IPS-18c (cell line): ENCODE results near the gene OR8J1.
"Not testable (repeated sequence)": the region's sequence is repeated elsewhere in the genome, so short reads cannot be mapped to it uniquely, and the experiment has no call there.

ENCODE experiments used
- H3K4me3 ChIP-seq: 2 replicates; pipeline ENCODE4 v1.7.0; 2013; ENCODE audit warnings: low read depth, mild to moderate bottlenecking, low read length, moderate library complexity; ENCODE audit not compliant: insufficient read depth
- H3K9me3 ChIP-seq: one replicate; pipeline ENCODE4 v1.6.1; 2013; ENCODE audit warnings: mild to moderate bottlenecking, low read length, moderate library complexity; ENCODE audit not compliant: control insufficient read depth, insufficient read depth

OR8J1 gene, protein sequence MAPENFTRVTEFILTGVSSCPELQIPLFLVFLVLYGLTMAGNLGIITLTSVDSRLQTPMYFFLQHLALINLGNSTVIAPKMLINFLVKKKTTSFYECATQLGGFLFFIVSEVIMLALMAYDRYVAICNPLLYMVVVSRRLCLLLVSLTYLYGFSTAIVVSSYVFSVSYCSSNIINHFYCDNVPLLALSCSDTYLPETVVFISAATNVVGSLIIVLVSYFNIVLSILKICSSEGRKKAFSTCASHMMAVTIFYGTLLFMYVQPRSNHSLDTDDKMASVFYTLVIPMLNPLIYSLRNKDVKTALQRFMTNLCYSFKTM

DNA sequence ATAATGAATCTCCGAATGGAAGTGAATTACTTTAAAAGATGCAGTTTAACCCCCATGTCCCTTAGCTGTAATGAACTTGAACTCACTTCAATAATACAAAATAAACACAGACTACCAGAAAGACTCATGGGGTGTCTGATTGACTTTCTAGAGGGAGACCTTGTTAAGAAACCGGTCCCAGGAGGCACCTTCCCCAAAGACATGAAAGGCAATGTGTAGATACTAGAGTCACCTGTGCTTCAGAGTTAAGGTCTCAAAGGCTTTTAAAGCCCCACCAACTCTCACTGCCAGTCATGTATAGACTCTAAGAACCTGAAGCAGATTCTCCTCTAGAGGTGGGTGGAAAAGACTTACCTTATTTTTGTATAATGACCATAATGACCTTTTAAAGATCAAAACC, at the start of gene OR8J1:
Gene OR8J1, plus strand, starts transcription at position 301 of the 400 bp plus-strand sequence. CDS start 5,956 bp downstream, outside the sequence.
- no peak within 1 kb of the TSS for H3K4me3 ChIP-seq
- no peaks in the 10 kb centered on the region for H3K9me3 ChIP-seq

DNA sequence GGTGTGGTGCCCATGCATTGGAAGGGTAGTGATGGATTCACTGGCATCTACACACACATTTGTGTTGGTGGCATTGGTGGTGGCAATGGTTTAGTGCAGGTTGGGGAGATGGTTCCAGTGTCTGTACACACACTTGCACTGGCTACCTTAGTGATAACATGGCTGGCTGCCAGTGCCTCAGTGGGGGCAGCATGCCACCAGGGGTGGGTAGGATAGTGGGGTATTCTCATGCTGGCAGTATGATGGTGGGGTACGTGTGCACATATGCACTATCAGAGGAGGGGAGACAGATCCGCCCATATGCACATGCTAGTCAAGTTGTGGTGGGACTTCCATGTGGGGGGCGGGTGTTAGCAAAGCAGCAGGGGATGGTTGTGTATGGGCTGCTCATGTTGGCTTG, 46.3 kb upstream of the OR8J1 start:
- no peak overlapping the region for H3K4me3 ChIP-seq
- H3K9me3 ChIP-seq, result no peaks in the 10 kb centered on the region

DNA sequence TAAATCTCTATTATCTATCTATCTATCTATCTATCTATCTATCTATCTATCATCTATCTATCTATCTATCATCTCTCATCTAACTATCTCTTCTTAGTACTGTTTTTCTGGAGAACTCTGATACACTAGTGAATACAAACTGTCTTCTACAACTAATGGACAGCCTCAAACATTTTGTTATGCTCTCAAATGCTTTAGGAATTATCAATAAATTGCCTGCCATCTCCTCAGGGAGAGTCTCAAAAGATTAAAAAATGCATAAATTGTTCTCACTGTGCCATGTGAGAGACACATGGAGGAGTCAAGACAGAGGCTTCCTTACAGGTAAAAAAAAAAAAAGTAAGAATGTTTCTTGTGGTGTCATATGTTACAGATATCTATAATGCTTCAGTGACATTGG, 39.2 kb upstream of the OR8J1 start, which contains the start of gene OR8K3:
Gene OR8K3, plus strand, starts transcription at position 301 of the 400 bp plus-strand sequence. CDS start 3,163 bp downstream, outside the sequence.
- no peaks in the 10 kb centered on the region for H3K9me3 ChIP-seq
- no peak within 1 kb of the TSS for H3K4me3 ChIP-seq

DNA sequence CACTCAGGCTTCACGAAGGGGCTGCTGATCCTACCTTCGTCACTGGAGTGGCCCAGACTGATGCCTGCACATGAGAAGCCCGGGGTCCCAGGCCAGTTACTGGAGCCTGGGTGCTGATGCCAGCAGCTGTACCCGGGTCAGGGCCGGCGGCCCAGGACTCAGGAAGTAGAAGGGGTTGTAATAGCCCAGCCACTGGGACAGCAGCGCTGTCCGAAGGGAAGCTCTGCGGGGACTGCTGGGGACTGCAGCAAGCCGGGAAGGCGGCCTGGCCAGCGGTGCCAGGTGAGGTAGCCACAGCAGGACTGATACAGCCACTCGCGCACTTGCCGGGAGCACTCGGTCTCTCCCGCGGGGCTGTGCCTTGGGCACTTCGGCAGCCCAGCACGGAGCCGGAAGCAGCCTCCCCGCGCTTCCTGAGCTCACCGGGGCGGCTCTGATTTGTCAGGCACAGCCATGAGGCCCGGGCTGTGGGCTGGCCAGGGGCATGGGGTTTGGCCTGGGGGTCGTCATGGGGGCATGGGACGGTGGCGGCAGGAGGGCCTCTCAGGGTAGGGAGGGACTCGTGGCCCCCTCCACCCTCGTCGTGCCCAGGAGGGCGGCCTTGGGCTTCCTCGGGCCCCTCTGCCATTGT, 22.1 kb upstream of the OR8J1 start:
- H3K9me3 ChIP-seq, result peaks cover 4% of the 10 kb centered on the region
- H3K4me3 ChIP-seq, result no peak overlapping the region

DNA sequence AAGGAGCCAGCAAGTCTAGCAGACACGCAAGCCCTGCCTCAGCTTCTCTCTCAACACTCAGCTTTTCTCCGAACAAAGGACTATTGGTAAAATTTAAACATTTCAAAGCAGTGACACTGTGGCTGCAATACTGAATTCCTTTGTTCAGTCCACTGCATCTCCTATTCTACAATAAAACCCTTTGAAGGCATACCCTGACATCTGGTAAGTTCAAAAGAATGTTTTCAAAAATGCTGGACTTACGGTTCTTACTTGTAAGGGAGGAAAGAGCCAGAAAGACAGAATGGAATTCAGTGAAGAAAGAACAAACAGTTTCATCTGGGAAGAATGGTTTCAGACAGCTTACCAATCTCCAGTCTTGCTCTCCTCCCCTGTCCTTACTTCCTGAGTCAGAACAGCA, 20.9 kb upstream of the OR8J1 start:
- Histone ChIP-seq H3K9me3 (peaks cover 4% of the 10 kb centered on the region), H3K4me3 (no peak overlapping the region)

DNA sequence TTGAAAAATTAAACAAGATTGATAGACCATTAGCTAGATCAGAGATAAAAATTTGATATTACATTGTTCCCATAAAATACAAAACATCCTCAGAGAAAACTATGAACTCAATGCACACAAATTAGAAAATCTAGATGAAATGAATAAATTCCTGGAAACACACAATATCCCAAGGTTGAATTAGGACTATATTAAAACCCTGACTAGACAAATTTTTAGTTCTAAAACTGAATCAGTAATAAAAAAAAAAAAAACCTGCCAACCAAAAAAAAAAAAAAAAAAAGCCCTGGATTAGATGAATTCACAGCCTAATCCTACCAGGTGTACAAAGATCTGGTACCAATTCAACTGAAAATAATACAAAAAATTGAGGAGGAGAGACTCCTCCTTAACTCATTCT, 13.8 kb upstream of the OR8J1 start:
- Histone ChIP-seq H3K4me3 (no peak overlapping the region), H3K9me3 (no peaks in the 10 kb centered on the region)

DNA sequence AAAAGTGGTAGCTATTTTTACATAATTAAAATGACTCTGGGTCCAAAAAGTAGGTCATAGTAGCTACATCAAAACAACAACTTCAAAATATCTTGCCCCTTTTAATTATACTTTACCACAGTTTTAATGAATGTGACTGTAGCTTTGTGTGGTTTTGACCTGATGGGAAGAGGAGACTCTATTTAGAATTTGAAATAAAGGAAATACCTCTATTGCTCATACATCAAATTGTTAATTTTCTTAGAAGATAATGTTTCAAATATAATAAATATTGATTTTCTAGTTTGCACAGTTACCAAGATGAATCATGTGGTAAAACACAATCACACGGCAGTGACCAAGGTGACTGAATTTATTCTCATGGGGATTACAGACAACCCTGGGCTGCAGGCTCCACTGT, 8.4 kb upstream of the OR8J1 start, which contains the start of gene OR8K1:
Gene OR8K1, plus strand, starts transcription at position 301 of the 400 bp plus-strand sequence. Its CDS starts 0 bp downstream, at position 301.
- no peaks in the 10 kb centered on the region for H3K9me3 ChIP-seq
- no peak within 1 kb of the TSS for H3K4me3 ChIP-seq

DNA sequence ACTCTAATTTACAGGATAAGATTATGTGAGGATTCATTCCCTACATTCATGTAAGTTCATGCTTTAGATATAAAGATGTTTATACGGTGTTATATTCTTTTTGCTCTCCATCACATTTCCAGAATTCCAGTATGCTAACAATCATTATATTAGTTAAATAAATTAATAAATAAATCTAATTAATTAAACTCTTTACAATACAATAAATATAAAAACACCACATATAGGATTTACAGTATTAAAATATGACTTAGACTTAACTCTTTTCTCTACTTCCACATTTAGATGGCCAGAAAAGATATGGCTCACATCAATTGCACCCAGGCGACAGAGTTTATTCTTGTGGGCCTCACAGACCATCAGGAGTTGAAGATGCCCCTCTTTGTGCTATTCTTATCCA, 21.2 kb downstream of the OR8J1 start, which contains the start of gene OR8U1:
Gene OR8U1, plus strand, starts transcription at position 301 of the 400 bp plus-strand sequence. Its CDS starts 0 bp downstream, at position 301.
- H3K4me3 ChIP-seq, result no peak within 1 kb of the TSS
- H3K9me3 ChIP-seq, result no peaks in the 10 kb centered on the region

DNA sequence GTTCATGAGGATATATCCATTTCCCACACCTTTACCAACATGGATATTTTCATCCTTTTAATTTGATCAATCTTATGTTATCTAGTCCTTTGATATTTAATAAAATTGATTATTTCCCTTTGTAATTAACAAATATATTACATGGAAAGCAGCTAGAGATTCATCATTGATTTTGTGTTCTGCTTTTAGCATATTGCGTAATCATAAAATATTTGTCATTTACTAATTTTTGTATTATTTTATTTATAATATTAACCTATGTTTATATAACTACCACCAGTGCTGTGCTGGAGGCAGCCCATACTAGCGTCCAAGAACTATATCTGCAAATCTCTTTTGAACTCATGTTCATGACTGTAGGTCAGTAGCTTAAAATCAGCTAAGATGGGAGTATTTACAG, 26.0 kb downstream of the OR8J1 start:
- H3K4me3 ChIP-seq, result no peak overlapping the region
- no peaks in the 10 kb centered on the region for H3K9me3 ChIP-seq

DNA sequence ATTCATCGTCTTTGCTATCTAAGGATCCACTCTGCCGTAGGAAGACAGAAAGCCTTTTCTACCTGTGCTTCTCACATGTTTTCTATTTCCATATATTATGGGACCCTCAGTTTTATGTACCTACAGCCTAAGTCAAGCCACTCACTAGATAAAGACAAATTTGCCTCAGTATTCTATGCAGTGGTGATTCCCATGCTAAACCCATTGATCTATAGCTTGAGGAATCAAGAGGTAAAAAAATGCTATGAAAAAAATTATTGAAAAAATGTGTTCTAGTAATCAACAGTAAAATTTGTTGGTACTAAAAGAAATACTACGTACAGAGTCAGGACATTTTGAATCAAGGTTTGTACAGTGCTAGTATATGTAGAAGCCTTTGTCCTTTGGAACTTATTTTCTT, 40.3 kb downstream of the OR8J1 start:
- no peak overlapping the region for H3K4me3 ChIP-seq
- H3K9me3 ChIP-seq, result no peaks in the 10 kb centered on the region

DNA sequence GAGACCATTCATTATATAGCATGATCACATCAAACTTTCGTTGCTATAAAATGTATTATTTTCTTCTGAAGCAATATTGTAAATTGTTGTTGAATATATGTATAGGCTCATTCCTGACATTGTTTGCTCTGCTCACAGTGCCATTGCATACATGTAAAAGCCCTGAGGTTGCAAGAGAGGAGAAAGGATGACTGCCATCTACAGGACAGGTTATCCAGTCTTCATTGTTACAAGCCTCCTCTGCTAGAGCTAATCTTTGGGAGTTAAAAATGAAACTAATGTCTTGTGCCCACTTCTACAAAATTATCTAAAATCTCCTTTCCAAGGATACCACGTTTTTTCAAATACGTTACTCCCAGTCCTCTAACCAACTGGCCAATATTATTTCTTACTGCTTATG, 42.0 kb downstream of the OR8J1 start:
- no peaks in the 10 kb centered on the region for H3K9me3 ChIP-seq
- no peak overlapping the region for H3K4me3 ChIP-seq

DNA sequence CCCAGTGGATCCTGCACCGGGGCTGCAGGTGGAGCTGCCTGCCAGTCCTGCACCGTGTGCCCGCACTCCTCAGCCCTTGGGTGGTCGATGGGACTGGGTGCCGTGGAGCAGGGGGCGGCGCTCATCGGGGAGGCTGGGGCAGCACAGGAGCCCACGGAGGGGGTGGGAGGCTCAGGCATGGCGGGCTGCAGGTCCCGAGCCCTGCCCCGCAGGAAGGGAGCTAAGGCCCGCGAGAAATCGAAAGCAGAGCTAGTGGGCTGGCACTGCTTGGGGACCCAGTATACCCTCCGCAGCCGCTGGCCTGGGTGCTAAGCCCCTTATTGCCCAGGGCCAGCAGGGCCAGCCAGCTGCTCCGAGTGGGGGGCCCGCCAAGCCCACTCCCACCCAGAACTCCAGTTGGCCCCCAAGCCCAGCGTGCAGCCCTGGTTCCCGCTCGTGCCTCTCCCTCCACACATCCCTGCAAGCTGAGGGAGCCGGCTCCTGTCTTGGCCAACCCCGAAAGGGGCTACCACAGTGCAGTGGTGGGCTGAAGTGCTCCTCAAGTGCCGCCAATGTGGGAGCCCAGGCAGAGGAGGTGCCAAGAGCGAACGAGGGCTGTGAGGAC, 47.9 kb downstream of the OR8J1 start:
- not testable (repeated sequence) for H3K9me3 ChIP-seq, H3K4me3 ChIP-seq

DNA sequence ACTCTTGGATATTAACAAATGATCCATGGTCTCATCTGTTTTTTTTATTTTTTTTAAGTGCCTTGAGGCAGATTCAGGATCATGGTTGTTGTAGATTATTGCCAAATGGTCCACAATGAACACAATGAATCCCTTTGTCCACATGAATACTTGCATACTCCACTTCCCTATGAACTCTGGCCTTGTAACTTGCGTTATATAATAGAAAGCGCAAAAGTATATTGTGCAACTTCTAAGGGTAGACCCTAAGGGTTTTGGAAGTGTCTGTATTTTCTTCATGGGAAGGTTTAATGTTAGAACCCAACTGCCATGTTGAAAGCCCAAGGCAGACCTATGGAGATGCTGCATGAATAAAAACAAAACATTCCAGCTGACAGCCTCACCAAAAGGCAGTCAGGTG, 50.3 kb downstream of the OR8J1 start:
- H3K4me3 ChIP-seq, result no peak overlapping the region

DNA sequence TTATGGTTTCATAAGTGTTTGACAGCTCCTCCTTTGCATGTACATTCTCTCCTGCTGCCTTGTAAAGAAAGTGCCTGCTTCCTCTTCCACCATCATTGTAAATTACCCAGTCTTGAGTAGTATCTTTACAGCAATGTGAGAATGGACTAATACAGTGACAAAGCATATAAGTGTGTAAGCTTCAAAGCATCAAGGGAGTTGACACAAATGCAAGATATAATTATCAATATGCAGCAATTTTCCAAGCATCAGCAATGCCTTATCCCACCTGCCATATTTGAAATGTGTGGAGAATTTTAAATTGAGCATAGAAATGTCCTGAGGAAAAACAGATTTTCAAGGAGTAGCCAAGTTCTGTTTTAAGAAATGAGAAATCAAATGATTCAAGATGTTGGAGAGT, 56.7 kb downstream of the OR8J1 start:
- Histone ChIP-seq H3K4me3 (no peak overlapping the region), H3K9me3 (no peaks in the 10 kb centered on the region)

More for the DNA sequence above, 50.3 kb downstream of the OR8J1 start:
- H3K9me3 ChIP-seq, result no peaks in the 10 kb centered on the region
